SK-N-SH (cell line): ENCODE results near the gene CA5A. TPM values are rescaled to one million over a fixed set of nuclear protein-coding genes. Genes with fewer than 3 reads are reported as not detected.
"Not testable (repeated sequence)": the region's sequence is repeated elsewhere in the genome, so short reads cannot be mapped to it uniquely, and the experiment has no call there.

Experiments
- CTCF ChIA-PET: fragments of 300-600, 350-600 bp; formaldehyde crosslinking; extraction: SDS; loops from one replicate; lab custom pipeline; 2021; lab: Yijun Ruan, JAX
- POLR2A ChIA-PET: fragments of 350-600 bp; sonication (Branson Sonifier 250); formaldehyde crosslinking; extraction: SDS; loops from one replicate; lab custom pipeline; 2020; ENCODE audit warnings: antibody characterized with exemption, inconsistent platforms; lab: Yijun Ruan, JAX
- DNase-seq: peaks from one replicate; pipeline ENCODE4 v3.0.0; 2012
- H2AFZ ChIP-seq: fragments of 200-600 bp; sonication (generic); 2 replicates; pipeline ENCODE4 v1.8.1; 2016; ENCODE audit warnings: antibody characterized with exemption, mild to moderate bottlenecking, low read depth
- H3F3A ChIP-seq: fragments of 200-600 bp; sonication (generic); replicated peaks from 2 replicates; pipeline ENCODE3; 2016; ENCODE audit warnings: antibody characterized with exemption, mild to moderate bottlenecking; ENCODE audit not compliant: insufficient read depth
- H3K27ac ChIP-seq, 2 experiments: fragments of 200-500 bp in 1 of 2; fragments of 200-600 bp in 1 of 2; sonication (Bioruptor generic) in 1 of 2; sonication (generic), shearing (Covaris generic) in 1 of 2; 2 replicates each; pipeline versions ENCODE4 v1.5.1 to v1.6.1; 2014 to 2016; ENCODE audit warnings: low read depth in 2 of 2, inconsistent platforms in 1 of 2, low read length in 1 of 2, mild to moderate bottlenecking in 1 of 2, mixed read lengths in 1 of 2
- H3K27me3 ChIP-seq: fragments of 200-600 bp; sonication (generic), shearing (Covaris generic); 2 replicates; pipeline ENCODE4 v1.6.1; 2016; ENCODE audit warnings: mixed run types; ENCODE audit not compliant: insufficient read depth
- H3K36me3 ChIP-seq, 2 experiments: fragments of 200-500 bp in 1 of 2; fragments of 200-600 bp in 1 of 2; sonication (Bioruptor generic) in 1 of 2; sonication (generic) in 1 of 2; replicated peaks in 1 of 2; 2 replicates each; pipeline versions ENCODE3 to v1.5.1; 2014 to 2016; ENCODE audit warnings: low read length in 1 of 2, mild to moderate bottlenecking in 1 of 2; ENCODE audit not compliant: insufficient read depth in 2 of 2, control insufficient read depth in 1 of 2
- H3K4me1 ChIP-seq, 2 experiments: fragments of 200-500 bp in 1 of 2; fragments of 200-600 bp in 1 of 2; sonication (Bioruptor generic) in 1 of 2; sonication (generic), shearing (Covaris generic) in 1 of 2; 2 replicates each; pipeline versions ENCODE4 v1.5.1 to v1.6.1; 2014 to 2016; ENCODE audit warnings: low read depth in 1 of 2, low read length in 1 of 2, mixed run types in 1 of 2; ENCODE audit not compliant: insufficient read depth in 2 of 2, control insufficient read depth in 1 of 2
- H3K4me2 ChIP-seq: fragments of 200-600 bp; sonication (generic), shearing (Covaris generic); 2 replicates; pipeline ENCODE4 v1.6.1; 2017; ENCODE audit warnings: mixed run types
- H3K4me3 ChIP-seq, 2 experiments: fragments of 200-500 bp in 1 of 2; fragments of 200-600 bp in 1 of 2; sonication (Bioruptor generic) in 1 of 2; sonication (generic), shearing (Covaris generic) in 1 of 2; 2 replicates each; pipeline versions ENCODE4 v1.5.1 to v1.8.1; 2014 to 2016; ENCODE audit warnings: low read depth in 2 of 2, inconsistent platforms in 1 of 2, low read length in 1 of 2, mild to moderate bottlenecking in 1 of 2, mixed read lengths in 1 of 2, moderate library complexity in 1 of 2
- H3K79me2 ChIP-seq: fragments of 200-600 bp; sonication (generic); 2 replicates; pipeline ENCODE4 v1.8.1; 2017; ENCODE audit warnings: mild to moderate bottlenecking; ENCODE audit not compliant: insufficient read depth
- H3K9ac ChIP-seq: fragments of 200-600 bp; sonication (generic); 2 replicates; pipeline ENCODE4 v1.6.1; 2017; ENCODE audit warnings: mixed run types
- H3K9me2 ChIP-seq: fragments of 200-600 bp; sonication (generic); 2 replicates; pipeline ENCODE4 v1.6.1; 2017; ENCODE audit warnings: mixed run types
- H3K9me3 ChIP-seq: fragments of 200-600 bp; sonication (generic); 2 replicates; pipeline ENCODE4 v1.6.1; 2017; ENCODE audit warnings: mixed run types, mild to moderate bottlenecking, moderate library complexity
- H4K20me1 ChIP-seq: fragments of 200-600 bp; sonication (generic); 2 replicates; pipeline ENCODE4 v1.6.1; 2017; ENCODE audit warnings: mild to moderate bottlenecking, mixed run types; ENCODE audit not compliant: insufficient read depth
- CHD2 ChIP-seq: fragments of 150-350 bp; IDR thresholded peaks from 2 replicates; pipeline ENCODE4 v1.6.1; 2018; ENCODE audit warnings: low read length; ENCODE audit not compliant: partially characterized antibody
- EP300 ChIP-seq, 2 experiments: IDR thresholded peaks; 2 replicates each; pipeline versions ENCODE4 v1.4.0 to v1.6.1; 2012; ENCODE audit warnings: borderline replicate concordance in 1 of 2, low read depth in 1 of 2, low read length in 1 of 2
- GABPA ChIP-seq: IDR thresholded peaks from 2 replicates; pipeline ENCODE4 v1.4.0; 2012; ENCODE audit warnings: low read depth, mild to moderate bottlenecking
- MXI1 ChIP-seq: IDR thresholded peaks from 2 replicates; pipeline ENCODE4 v1.6.1; 2012; ENCODE audit warnings: mild to moderate bottlenecking, low read depth, low read length, improper control_type of control experiment
- NFIC ChIP-seq: IDR thresholded peaks from 2 replicates; pipeline ENCODE4 v1.4.0; 2012; ENCODE audit warnings: borderline replicate concordance
- NRF1 ChIP-seq: IDR thresholded peaks from 2 replicates; pipeline ENCODE4 v1.6.1; 2012; ENCODE audit warnings: low read depth, mild to moderate bottlenecking, low read length
- RFX5 ChIP-seq: IDR thresholded peaks from 2 replicates; pipeline ENCODE4 v1.6.1; 2012; ENCODE audit warnings: mild to moderate bottlenecking, improper control_type of control experiment, low read length
- RXRA ChIP-seq: IDR thresholded peaks from 2 replicates; pipeline ENCODE4 v1.4.0; 2012; ENCODE audit warnings: low read depth, mild to moderate bottlenecking, borderline replicate concordance
- YY1 ChIP-seq: IDR thresholded peaks from 2 replicates; pipeline ENCODE4 v1.4.0; 2012; ENCODE audit warnings: low read depth, mild to moderate bottlenecking
- WGBS: methylation state at CpG from one replicate; pipeline ENCODE4 v1.1.6; 2017; ENCODE audit warnings: low lambda C conversion rate; 5-methylcytosine and 5-hydroxymethylcytosine counted together
- polyA plus RNA-seq, 3 experiments: library from polyadenylated mRNA; depleted of rRNA; stranded (reverse); fragments of >200 nt; gene quantifications; 2 replicates each; pipeline ENCODE4 v1.2.3, GENCODE V29; 2012
- TF ChIP-seq, protein P1 (sequence below): IDR thresholded peaks from 2 replicates; pipeline ENCODE4 v1.4.0; 2012; ENCODE audit warnings: low read depth
- TF ChIP-seq, protein P2 (sequence below): IDR thresholded peaks from 2 replicates; pipeline ENCODE4 v1.4.0; 2012; ENCODE audit warnings: low read depth, borderline replicate concordance

Gene CA5A
- polyA plus RNA-seq, 1 of the 3 experiments (the other 2 are of a cell fraction), result not detected

DNA sequence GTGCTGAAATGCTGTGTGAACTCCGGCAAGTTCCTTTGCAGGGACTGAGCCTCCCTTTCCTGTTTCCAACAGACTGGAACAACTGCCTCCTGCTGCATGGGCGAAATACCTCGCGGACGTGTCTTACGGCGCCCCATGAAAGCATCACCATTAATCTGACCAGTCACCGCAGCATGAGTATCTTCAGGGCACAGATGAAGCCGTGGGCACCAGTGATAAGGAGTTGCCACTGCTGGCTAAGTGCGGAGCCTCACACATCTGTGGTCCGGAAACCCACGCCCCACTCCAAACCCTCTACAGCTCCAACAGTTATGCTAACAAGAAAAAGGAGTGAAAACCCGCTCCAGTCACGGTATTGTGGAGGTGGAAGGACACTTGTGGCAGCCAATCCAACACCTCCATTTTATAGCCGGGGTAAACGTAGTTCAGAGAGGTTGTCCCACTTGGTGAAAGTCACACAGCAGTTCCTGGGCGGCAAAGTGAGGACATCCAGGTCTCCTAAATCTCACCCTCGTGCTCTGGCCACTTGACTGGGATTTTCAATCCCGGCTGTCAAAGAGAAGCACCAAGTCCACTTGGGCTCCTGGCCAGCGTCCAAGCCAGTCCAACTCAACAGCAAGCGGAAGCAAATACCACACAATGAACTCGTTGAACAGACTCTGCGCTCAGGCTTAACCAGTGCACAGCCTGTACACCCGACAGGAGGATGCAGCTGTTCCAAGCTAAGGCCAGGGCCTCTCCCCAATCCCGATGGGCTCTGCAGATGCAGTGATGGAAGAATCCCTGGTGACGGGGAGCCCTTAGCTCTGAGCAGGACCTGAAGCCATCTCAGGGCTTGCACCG lies 78.0 kb downstream of the CA5A start:
- POLR2A ChIA-PET, result not testable (repeated sequence)
- H4K20me1 ChIP-seq, result peaks cover 44% of the 10 kb centered on the region

DNA sequence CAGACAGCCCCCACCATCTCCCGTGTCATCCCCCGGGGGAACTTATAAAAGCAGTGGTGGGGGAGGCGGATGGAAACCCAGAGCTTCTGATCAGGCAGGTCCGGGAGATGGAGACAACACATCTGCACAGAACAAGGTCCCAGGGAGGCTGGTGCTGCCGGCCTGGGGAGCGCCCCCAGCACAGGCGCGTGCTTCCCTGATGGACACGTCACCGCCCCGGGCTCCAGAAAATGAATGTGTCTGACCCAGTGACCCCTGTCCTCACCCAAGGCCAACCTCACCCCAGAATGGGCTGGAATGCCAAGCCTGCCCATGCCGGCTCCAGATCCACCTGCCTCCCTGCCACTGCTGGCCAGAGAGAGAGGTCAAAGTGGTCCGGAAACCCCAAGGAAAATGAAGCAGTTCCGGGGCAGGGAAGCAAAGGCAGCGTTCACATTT lies 79.5 kb downstream of the CA5A start:
- Histone ChIP-seq H3K9me3 (no peaks in the 10 kb centered on the region), H3K27ac (peak overlapping the region in 1 of 2 experiments; percentile 94; a peak in 2 of 4 replicates), H3K36me3 (no peaks in the 10 kb centered on the region), H3K79me2 (peaks cover 22% of the 10 kb centered on the region), H3F3A (peaks cover 3% of the 10 kb centered on the region), H3K4me1 (peaks cover 27 to 65% of the 10 kb centered on the region in 2 experiments), H3K9ac (no peak overlapping the region), H3K9me2 (no peaks in the 10 kb centered on the region), H3K4me2 (no peak overlapping the region), H4K20me1 (peaks cover 37% of the 10 kb centered on the region), H2AFZ (no peak overlapping the region), H3K4me3 (no peak overlapping the region), H3K27me3 (no peaks in the 10 kb centered on the region)
- WGBS, result 79% methylated on average over 8 of the region's 15 CpGs
- ChIA-PET POLR2A (no interaction called here), CTCF (interaction anchor here (1.3 to 2.7 kb wide), 3 partner anchors 15 to 78 kb away, joined by 3 to 15 read pairs (median 6); no protein-coding TSS in a partner anchor)
- DNase-seq, result peak; percentile 41
- no peak for TF ChIP-seq RFX5
- TF ChIP-seq GABPA, result no peak
- no peak for TF ChIP-seq CHD2
- TF ChIP-seq EP300 (IDR thresholded peaks at IDR 0.05; ENCODE audit: borderline replicate concordance in 1 of 2, low read depth in 1 of 2, low read length in 1 of 2), result no peak
- no peak for TF ChIP-seq NRF1
- no peak for TF ChIP-seq RXRA

More for the DNA sequence above, 78.0 kb downstream of the CA5A start:
- H3K9ac ChIP-seq, H3K4me3 ChIP-seq, H3K4me2 ChIP-seq, H3K27ac ChIP-seq, H3F3A ChIP-seq, DNase-seq, H3K36me3 ChIP-seq, H2AFZ ChIP-seq, H3K27me3 ChIP-seq, H3K9me3 ChIP-seq, H3K9me2 ChIP-seq: not testable (repeated sequence)
- 83% methylated on average over 20 of the region's 27 CpGs for WGBS
- peaks cover 18 to 54% of the 10 kb centered on the region in 2 experiments for H3K4me1 ChIP-seq
- H3K79me2 ChIP-seq, result peaks cover 24% of the 10 kb centered on the region
- CTCF ChIA-PET, result interaction anchor here (1.3 to 2.8 kb wide), 4 partner anchors 9 to 79 kb away, joined by 3 to 17 read pairs (median 14); no protein-coding TSS in a partner anchor

DNA sequence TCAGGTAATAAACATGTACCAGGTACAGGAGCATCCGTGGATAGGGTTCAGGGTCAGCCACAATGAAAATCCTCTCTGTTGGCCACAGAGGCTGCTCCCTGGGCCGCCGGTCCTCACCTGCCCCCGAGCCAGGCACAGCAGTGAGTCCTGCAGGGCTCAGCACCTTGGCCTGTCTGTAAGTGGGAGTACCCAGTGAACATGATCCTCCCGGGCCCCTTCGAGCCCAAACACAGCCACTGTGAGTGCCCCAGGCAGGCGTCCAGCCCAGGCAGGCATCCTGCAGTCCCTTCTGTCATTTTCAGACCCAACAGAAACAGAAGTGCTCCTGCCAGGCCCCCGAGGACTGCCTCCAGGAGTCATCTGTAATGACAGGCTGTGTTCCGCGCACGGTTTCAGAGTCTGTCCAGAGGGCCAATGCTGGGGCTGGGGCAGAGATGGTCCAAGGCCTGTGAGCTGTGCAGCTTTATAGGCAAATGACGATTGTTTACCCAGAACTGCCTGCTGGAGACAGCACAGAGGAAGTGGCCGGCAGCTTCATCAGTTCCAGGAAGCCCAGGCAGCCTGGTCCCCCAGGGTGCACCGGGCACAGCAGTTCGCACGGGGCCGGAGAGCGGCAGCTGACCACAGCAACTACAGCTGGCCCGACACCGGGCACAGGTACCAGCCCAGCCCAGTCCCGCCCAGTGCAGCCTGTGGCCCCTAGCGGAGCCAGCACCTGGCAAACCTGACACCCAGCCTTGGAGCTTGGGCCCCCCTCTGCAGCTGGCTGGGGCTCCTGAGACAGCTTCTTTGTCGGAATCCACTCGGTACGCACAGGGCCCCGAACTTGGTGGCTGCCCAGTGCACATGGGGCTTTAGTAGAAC lies 80.2 kb downstream of the CA5A start:
- peaks cover 30% of the 10 kb centered on the region for H4K20me1 ChIP-seq
- H3K4me3 ChIP-seq, result no peak overlapping the region
- H3K9me2 ChIP-seq, result no peaks in the 10 kb centered on the region
- peaks cover 14% of the 10 kb centered on the region for H3K79me2 ChIP-seq
- H2AFZ ChIP-seq, result no peak overlapping the region
- H3K36me3 ChIP-seq, result peaks cover 0 to 4% of the 10 kb centered on the region in 2 experiments
- WGBS, result 56% methylated on average over 17 of the region's 26 CpGs
- peaks cover 3% of the 10 kb centered on the region for H3F3A ChIP-seq
- no peak overlapping the region for H3K4me2 ChIP-seq
- no peak overlapping the region for H3K9ac ChIP-seq
- H3K27me3 ChIP-seq, result no peaks in the 10 kb centered on the region
- peak; percentile 75 for DNase-seq
- CTCF ChIA-PET, result interaction anchor here (1.5 to 2.7 kb wide), 2 partner anchors 15 to 77 kb away, joined by 6 to 15 read pairs; no protein-coding TSS in a partner anchor
- H3K4me1 ChIP-seq, result peaks cover 27 to 65% of the 10 kb centered on the region in 2 experiments
- TF ChIP-seq, protein P1, sequence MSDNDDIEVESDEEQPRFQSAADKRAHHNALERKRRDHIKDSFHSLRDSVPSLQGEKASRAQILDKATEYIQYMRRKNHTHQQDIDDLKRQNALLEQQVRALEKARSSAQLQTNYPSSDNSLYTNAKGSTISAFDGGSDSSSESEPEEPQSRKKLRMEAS, result no peak
- TF ChIP-seq MXI1 (0 out of 2 replicates have a peak, but pooled peaks have one; percentile 18), YY1 (no peak), NFIC (no peak)
- TF ChIP-seq, protein P2, sequence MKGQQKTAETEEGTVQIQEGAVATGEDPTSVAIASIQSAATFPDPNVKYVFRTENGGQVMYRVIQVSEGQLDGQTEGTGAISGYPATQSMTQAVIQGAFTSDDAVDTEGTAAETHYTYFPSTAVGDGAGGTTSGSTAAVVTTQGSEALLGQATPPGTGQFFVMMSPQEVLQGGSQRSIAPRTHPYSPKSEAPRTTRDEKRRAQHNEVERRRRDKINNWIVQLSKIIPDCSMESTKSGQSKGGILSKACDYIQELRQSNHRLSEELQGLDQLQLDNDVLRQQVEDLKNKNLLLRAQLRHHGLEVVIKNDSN, result no peak
- TF ChIP-seq, all 33 proteins: peak for 1
- POLR2A ChIA-PET, result interaction anchor here (2.0 kb wide), 1 partner anchor 13 kb away, joined by 6 read pairs; the partner anchor contains the start of gene SLC7A5
- H3K27ac ChIP-seq, result peak overlapping the region in 1 of 2 experiments; percentile 94; a peak in 2 of 4 replicates
- no peaks in the 10 kb centered on the region for H3K9me3 ChIP-seq
